H1 (cell line): ENCODE data around the gene ALAS1. TPM values are rescaled to one million over a fixed set of nuclear protein-coding genes. Genes with fewer than 3 reads are reported as not detected.

ENCODE experiments used
- CTCF ChIA-PET: fragments of 300-600 bp; sonication (Branson Sonifier 250); formaldehyde crosslinking; loops from one replicate; lab custom pipeline; 2021; ENCODE audit not compliant: partially characterized antibody; lab: Charles Lee
- POLR2A ChIA-PET: fragments of 300-600 bp; sonication (Branson Sonifier 250); formaldehyde crosslinking; loops from one replicate; lab custom pipeline; 2021; ENCODE audit warnings: inconsistent platforms; ENCODE audit not compliant: partially characterized antibody; lab: Charles Lee
- DNase-seq, 2 experiments: peaks; one replicate each; pipeline versions ENCODE4 v3.0.0 to v3.0.0-alpha.2; 2010 to 2022; ENCODE audit warnings: low spot score in 2 of 2, low read depth in 1 of 2, mixed read lengths in 1 of 2
- FAIRE-seq: peaks from 2 replicates; lab custom pipeline; 2011; peaks lifted over from hg19 to GRCh38; lab: Jason Lieb, UNC
- H2AFZ ChIP-seq: 2 replicates; pipeline ENCODE4 v1.8.1; 2012; ENCODE audit warnings: low read length, inconsistent platforms
- H2AK5ac ChIP-seq: 2 replicates; pipeline ENCODE4 v1.6.1; 2013; ENCODE audit warnings: low read depth, low read length
- H2BK120ac ChIP-seq: replicated peaks from 2 replicates; pipeline ENCODE3; 2013; ENCODE audit warnings: low read depth, low read length, inconsistent platforms
- H2BK12ac ChIP-seq: 2 replicates; pipeline ENCODE4 v1.6.1; 2013; ENCODE audit warnings: low read depth, low read length
- H2BK15ac ChIP-seq: 2 replicates; pipeline ENCODE4 v1.6.1; 2013; ENCODE audit warnings: low read length
- H2BK20ac ChIP-seq: 2 replicates; pipeline ENCODE4 v1.6.1; 2013; ENCODE audit warnings: low read length
- H2BK5ac ChIP-seq: 2 replicates; pipeline ENCODE4 v1.6.1; 2013; ENCODE audit warnings: low read depth, low read length
- H3K14ac ChIP-seq: 2 replicates; pipeline ENCODE4 v1.6.1; 2013; ENCODE audit warnings: inconsistent platforms; ENCODE audit not compliant: insufficient read length
- H3K18ac ChIP-seq: 2 replicates; pipeline ENCODE4 v1.6.1; 2013; ENCODE audit warnings: low read length; ENCODE audit errors: extremely low read depth
- H3K23ac ChIP-seq: 2 replicates; pipeline ENCODE4 v1.6.1; 2013; ENCODE audit warnings: inconsistent platforms; ENCODE audit not compliant: insufficient read length
- H3K23me2 ChIP-seq: 2 replicates; pipeline ENCODE4 v1.6.1; 2013; ENCODE audit warnings: low read depth, low read length
- H3K27ac ChIP-seq: 2 replicates; pipeline ENCODE4 v1.6.1; 2011; ENCODE audit warnings: low read depth, low read length, inconsistent platforms
- H3K27me3 ChIP-seq, 4 experiments: replicated peaks in 1 of 4; 1 replicate in 1 of 4; 2 replicates in 3 of 4; pipeline versions ENCODE4 v1.6.1 to v1.8.1; 2011 to 2013; ENCODE audit warnings: low read length in 3 of 4, mild to moderate bottlenecking in 3 of 4, inconsistent platforms in 2 of 4, mixed read lengths in 2 of 4, moderate library complexity in 1 of 4; ENCODE audit not compliant: control insufficient read depth in 3 of 4, insufficient read depth in 3 of 4; ENCODE audit errors: extremely low read depth in 1 of 4
- H3K36me3 ChIP-seq, 4 experiments: 2 replicates each; pipeline versions ENCODE4 v1.6.1 to v1.8.1; 2011 to 2013; ENCODE audit warnings: mild to moderate bottlenecking in 4 of 4, low read length in 3 of 4, moderate library complexity in 2 of 4, control low read depth in 1 of 4, inconsistent platforms in 1 of 4; ENCODE audit not compliant: insufficient read depth in 4 of 4, control insufficient read depth in 2 of 4
- H3K4ac ChIP-seq: replicated peaks from 2 replicates; pipeline ENCODE3; 2013; ENCODE audit warnings: low read length, low read depth, mixed read lengths, inconsistent platforms; ENCODE audit not compliant: insufficient read length
- H3K4me1 ChIP-seq, 4 experiments: replicated peaks in 1 of 4; 1 replicate in 1 of 4; 2 replicates in 3 of 4; pipeline versions ENCODE4 v1.6.1 to v1.8.1; 2011 to 2013; ENCODE audit warnings: low read length in 3 of 4, inconsistent platforms in 2 of 4, mixed read lengths in 1 of 4; ENCODE audit not compliant: insufficient read depth in 4 of 4, control insufficient read depth in 3 of 4
- H3K4me2 ChIP-seq, 2 experiments: 2 replicates each; pipeline versions ENCODE4 v1.6.1 to v1.8.1; 2011 to 2013; ENCODE audit warnings: low read depth in 2 of 2, low read length in 2 of 2, control low read depth in 1 of 2, inconsistent platforms in 1 of 2, mild to moderate bottlenecking in 1 of 2; ENCODE audit not compliant: insufficient read depth in 1 of 2
- H3K4me3 ChIP-seq, 4 experiments: fragments of 200-600, 300-600 bp in 1 of 4; sonication (generic), shearing (Covaris generic), sonication (Bioruptor Twin) in 1 of 4; 2 replicates each; pipeline versions ENCODE4 v1.5.1 to v1.8.1; 2011 to 2016; ENCODE audit warnings: low read length in 4 of 4, low read depth in 3 of 4, control low read depth in 2 of 4, inconsistent platforms in 2 of 4, mild to moderate bottlenecking in 2 of 4, mixed read lengths in 1 of 4, moderate library complexity in 1 of 4; ENCODE audit not compliant: insufficient read depth in 2 of 4; ENCODE audit errors: extremely low read depth in 1 of 4
- H3K56ac ChIP-seq: replicated peaks from 2 replicates; pipeline ENCODE3; 2013; ENCODE audit warnings: low read depth, mild to moderate bottlenecking, mixed read lengths, low read length, inconsistent platforms; ENCODE audit not compliant: insufficient read length
- H3K79me1 ChIP-seq: 2 replicates; pipeline ENCODE4 v1.6.1; 2013; ENCODE audit warnings: low read depth, low read length, control low read depth
- H3K79me2 ChIP-seq, 2 experiments: 2 replicates each; pipeline versions ENCODE4 v1.6.1 to v1.8.1; 2012 to 2013; ENCODE audit warnings: low read length in 2 of 2, mild to moderate bottlenecking in 2 of 2, inconsistent platforms in 1 of 2; ENCODE audit not compliant: insufficient read depth in 2 of 2, control insufficient read depth in 1 of 2
- H3K9ac ChIP-seq, 4 experiments: replicated peaks in 1 of 4; 1 replicate in 1 of 4; 2 replicates in 3 of 4; pipeline versions ENCODE4 v1.6.1 to v1.8.1; 2011 to 2013; ENCODE audit warnings: low read depth in 3 of 4, low read length in 3 of 4, control low read depth in 2 of 4, mild to moderate bottlenecking in 2 of 4, moderate library complexity in 2 of 4, inconsistent platforms in 1 of 4; ENCODE audit errors: extremely low read depth in 1 of 4
- H3K9me3 ChIP-seq, 2 experiments: 2 replicates each; pipeline versions ENCODE4 v1.6.1 to v1.8.1; 2012 to 2013; ENCODE audit warnings: mild to moderate bottlenecking in 2 of 2, moderate library complexity in 2 of 2, control low read depth in 1 of 2, inconsistent platforms in 1 of 2, low read depth in 1 of 2, low read length in 1 of 2, mixed read lengths in 1 of 2; ENCODE audit not compliant: insufficient read depth in 2 of 2
- H4K20me1 ChIP-seq, 2 experiments: replicated peaks in 1 of 2; 2 replicates each; pipeline versions ENCODE3 to v1.8.1; 2011 to 2013; ENCODE audit warnings: inconsistent platforms in 2 of 2, low read length in 2 of 2, mild to moderate bottlenecking in 1 of 2; ENCODE audit not compliant: insufficient read depth in 2 of 2, control insufficient read depth in 1 of 2
- H4K5ac ChIP-seq: 2 replicates; pipeline ENCODE4 v1.6.1; 2013; ENCODE audit warnings: low read length, low read depth, mixed read lengths, inconsistent platforms; ENCODE audit not compliant: insufficient read length
- H4K8ac ChIP-seq: 2 replicates; pipeline ENCODE4 v1.8.0; 2013; ENCODE audit warnings: mild to moderate bottlenecking, moderate library complexity, low read length, inconsistent platforms; ENCODE audit not compliant: insufficient read depth; ENCODE audit errors: extremely low read depth
- H4K91ac ChIP-seq: replicated peaks from 2 replicates; pipeline ENCODE3; 2013; ENCODE audit warnings: low read length, mixed read lengths, inconsistent platforms; ENCODE audit not compliant: insufficient read length
- JUN ChIP-seq: IDR thresholded peaks from 2 replicates; pipeline ENCODE4 v1.6.1; 2011; ENCODE audit warnings: low read depth, mild to moderate bottlenecking, improper control_type of control experiment, low read length
- WGBS, 2 experiments: shearing (Covaris generic) in 1 of 2; methylation state at CpG; one replicate each; pipeline versions ENCODE4 v1.1.6 to v1.1.7; 2013 to 2015; ENCODE audit warnings: low lambda C conversion rate in 2 of 2, mixed read lengths in 2 of 2, inconsistent platforms in 1 of 2, low coverage in 1 of 2, missing lambda C conversion rate in 1 of 2; ENCODE audit not compliant: insufficient replicate concordance in 2 of 2, insufficient coverage in 1 of 2, insufficient read length in 1 of 2; ENCODE audit errors: extremely low coverage in 1 of 2, missing lambda C conversion rate in 1 of 2; 5-methylcytosine and 5-hydroxymethylcytosine counted together
- polyA plus RNA-seq, 7 experiments: library from polyadenylated mRNA; depleted of rRNA in 3 of 7; stranded (reverse) in 5 of 7; unstranded in 2 of 7; fragments of >200 nt in 5 of 7; fragments of 200-250 nt in 2 of 7; gene quantifications; 1 replicate in 5 of 7; 2 replicates in 1 of 7; 4 replicates in 1 of 7; pipeline versions ENCODE4 v1.2.1 to v1.2.3, GENCODE V29; 2011 to 2013; ENCODE audit warnings: missing spikeins in 2 of 7, mixed read lengths in 2 of 7
- total RNA-seq: library from RNA; stranded (reverse); fragmentation: NEBNext Ultra II Directional; extraction: Animal tissue kit (Norgen Biotek cat#: 25700); gene quantifications from 2 replicates; pipeline ENCODE4 v1.2.1, GENCODE V29; 2021
- TF ChIP-seq, protein P1 (sequence below), 3 experiments: IDR thresholded peaks; 1 replicate in 2 of 3; 2 replicates in 1 of 3; pipeline versions ENCODE4 v1.5.1 to v1.6.1; 2011; ENCODE audit warnings: low read length in 3 of 3, mild to moderate bottlenecking in 3 of 3, inconsistent platforms in 2 of 3, low read depth in 1 of 3, moderate library complexity in 1 of 3; ENCODE audit not compliant: insufficient read depth in 1 of 3; ENCODE audit errors: control extremely low read depth in 1 of 3

Gene ALAS1
- total and polyA plus RNA-seq, 2 of the 8 experiments (the other 6 are each of a cell fraction or from before 2014, with no cell fraction given) = 45.9 to 84.4 TPM

DNA sequence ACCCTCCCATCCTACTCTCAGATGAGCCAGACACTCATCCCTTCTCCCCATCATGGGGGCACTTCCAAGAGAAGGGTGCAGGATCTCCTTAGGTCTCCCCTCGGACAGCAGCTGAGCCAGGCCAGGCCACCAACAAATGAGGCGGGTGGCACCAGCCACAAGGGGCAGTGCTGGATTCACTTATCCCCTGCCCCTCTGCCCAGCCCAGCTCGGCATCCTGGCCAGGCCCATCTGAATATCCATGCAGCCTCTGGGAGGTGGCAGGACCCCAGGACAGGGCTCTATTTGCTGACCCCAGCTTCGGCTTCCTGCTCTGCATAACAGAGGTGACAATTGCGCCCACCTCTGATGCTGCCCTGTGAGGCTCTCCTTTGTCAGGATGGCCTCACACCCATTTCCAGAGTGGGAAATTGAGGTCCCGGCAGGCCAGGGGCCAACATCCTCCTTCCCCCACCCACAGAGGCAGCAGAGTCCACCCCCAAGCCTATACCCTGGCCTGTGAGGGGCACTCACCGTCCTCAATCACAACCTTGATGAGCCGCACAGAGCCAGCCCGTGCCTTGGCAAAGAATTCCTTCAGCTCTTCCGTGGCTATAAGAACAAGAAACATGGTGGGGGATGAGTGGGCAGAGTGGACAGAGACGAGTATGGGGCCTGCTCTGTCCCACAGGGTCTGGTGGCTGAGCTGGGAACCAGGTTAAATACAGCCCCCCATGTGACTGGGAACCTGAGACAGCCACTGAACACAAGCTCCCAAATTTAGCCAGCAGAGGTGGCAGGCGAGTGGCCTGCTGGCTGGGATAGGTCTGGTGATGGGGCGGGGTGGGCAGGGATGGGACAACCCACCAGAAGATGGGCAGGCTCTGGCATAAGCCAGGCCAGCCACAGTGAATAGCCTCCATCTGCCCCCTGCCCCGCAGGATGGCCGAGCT is 36.8 kb downstream of the ALAS1 start:
- Histone ChIP-seq H4K8ac (peak overlapping the region; percentile 66; the same call in 1 of the 2 replicates), H3K79me2 (peaks cover 0 to 12% of the 10 kb centered on the region in 2 experiments; a peak in 2 of 4 replicates), H3K36me3 (peaks cover 5 to 10% (median 10%) of the 10 kb centered on the region in 4 experiments; a peak in 5 of 8 replicates), H3K27ac (no peak overlapping the region), H3K56ac (no peak overlapping the region), H4K91ac (no peak overlapping the region)
- FAIRE-seq (no peak), DNase-seq (no peak)
- TF ChIP-seq, protein P1, sequence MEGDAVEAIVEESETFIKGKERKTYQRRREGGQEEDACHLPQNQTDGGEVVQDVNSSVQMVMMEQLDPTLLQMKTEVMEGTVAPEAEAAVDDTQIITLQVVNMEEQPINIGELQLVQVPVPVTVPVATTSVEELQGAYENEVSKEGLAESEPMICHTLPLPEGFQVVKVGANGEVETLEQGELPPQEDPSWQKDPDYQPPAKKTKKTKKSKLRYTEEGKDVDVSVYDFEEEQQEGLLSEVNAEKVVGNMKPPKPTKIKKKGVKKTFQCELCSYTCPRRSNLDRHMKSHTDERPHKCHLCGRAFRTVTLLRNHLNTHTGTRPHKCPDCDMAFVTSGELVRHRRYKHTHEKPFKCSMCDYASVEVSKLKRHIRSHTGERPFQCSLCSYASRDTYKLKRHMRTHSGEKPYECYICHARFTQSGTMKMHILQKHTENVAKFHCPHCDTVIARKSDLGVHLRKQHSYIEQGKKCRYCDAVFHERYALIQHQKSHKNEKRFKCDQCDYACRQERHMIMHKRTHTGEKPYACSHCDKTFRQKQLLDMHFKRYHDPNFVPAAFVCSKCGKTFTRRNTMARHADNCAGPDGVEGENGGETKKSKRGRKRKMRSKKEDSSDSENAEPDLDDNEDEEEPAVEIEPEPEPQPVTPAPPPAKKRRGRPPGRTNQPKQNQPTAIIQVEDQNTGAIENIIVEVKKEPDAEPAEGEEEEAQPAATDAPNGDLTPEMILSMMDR (IDR thresholded peaks at IDR 0.05; ENCODE audit: control extremely low read depth in 1 of 3, insufficient read depth in 1 of 3, low read depth in 1 of 3, low read length in 3 of 3) = peak in 1 of 3 experiments; percentile 37; a peak in 1 of 4 replicates
- no peak for TF ChIP-seq JUN
- TF ChIP-seq, all 59 proteins: peak for 1
- peaks cover 4 to 31% (median 20%) of the 10 kb centered on the region in 4 experiments for H3K4me1 ChIP-seq
- no peak overlapping the region for H2BK20ac ChIP-seq
- H3K4me3 ChIP-seq = no peak overlapping the region
- H3K23ac ChIP-seq = no peak overlapping the region
- 0 out of 2 replicates have a peak overlapping the region, but pooled peaks have one; percentile 60 for H2BK12ac ChIP-seq
- H2AK5ac ChIP-seq = no peak overlapping the region
- no peaks in the 10 kb centered on the region for H3K9me3 ChIP-seq
- peak overlapping the region; percentile 32; the same call in 1 of the 2 replicates for H2BK5ac ChIP-seq
- no peaks in the 10 kb centered on the region for H3K27me3 ChIP-seq
- H3K79me1 ChIP-seq = peaks cover 13% of the 10 kb centered on the region
- no peak overlapping the region for H2BK15ac ChIP-seq
- peaks cover 9% of the 10 kb centered on the region for H3K23me2 ChIP-seq
- H3K18ac ChIP-seq = no peak overlapping the region
- ChIA-PET POLR2A (interaction anchor here (1.0 to 4.8 kb wide), 5 partner anchors 10 to 80 kb away, joined by 3 to 27 read pairs (median 6); partner anchors contain the start of genes POC1A, PPM1M and WDR82), CTCF (interaction anchor here (0.5 to 14.4 kb wide), 23 partner anchors 10 to 232 kb away, joined by 3 to 336 read pairs (median 5); partner anchors contain the start of genes DNAH1, PPM1M and TLR9)
- no peak overlapping the region for H3K4me2 ChIP-seq
- no peak overlapping the region for H4K5ac ChIP-seq
- H3K9ac ChIP-seq = no peak overlapping the region
- 86% methylated on average over 15 of the region's 15 CpGs; no CpG with 5 or more reads in 1 of the 2 experiments for WGBS, 2 experiments
- no peak overlapping the region for H2BK120ac ChIP-seq
- H4K20me1 ChIP-seq = peaks cover 10 to 16% of the 10 kb centered on the region in 2 experiments
- no peak overlapping the region for H3K4ac ChIP-seq
- no peak overlapping the region for H3K14ac ChIP-seq
- no peak overlapping the region for H2AFZ ChIP-seq
